H1 (cell line): ENCODE data around the gene LIF. TPM values are rescaled to one million over a fixed set of nuclear protein-coding genes. Genes with fewer than 3 reads are reported as not detected.

Source experiments
- CBX5 ChIP-seq: fragments of 300-800, 300-1000 bp; sonication (generic); IDR thresholded peaks from 2 replicates; pipeline ENCODE4 v1.7.1; 2016; ENCODE audit warnings: antibody characterized with exemption, low read length, low read depth
- JUN ChIP-seq: IDR thresholded peaks from 2 replicates; pipeline ENCODE4 v1.6.1; 2011; ENCODE audit warnings: low read depth, mild to moderate bottlenecking, improper control_type of control experiment, low read length
- NANOG ChIP-seq: IDR thresholded peaks from 2 replicates; pipeline ENCODE4 v1.6.1; 2011; ENCODE audit warnings: low read length, low read depth, mild to moderate bottlenecking, inconsistent platforms; ENCODE audit not compliant: insufficient read depth, poor library complexity, severe bottlenecking
- polyA plus RNA-seq, 7 experiments: library from polyadenylated mRNA; depleted of rRNA in 3 of 7; stranded (reverse) in 5 of 7; unstranded in 2 of 7; fragments of >200 nt in 5 of 7; fragments of 200-250 nt in 2 of 7; gene quantifications; 1 replicate in 5 of 7; 2 replicates in 1 of 7; 4 replicates in 1 of 7; pipeline versions ENCODE4 v1.2.1 to v1.2.3, GENCODE V29; 2011 to 2013; ENCODE audit warnings: missing spikeins in 2 of 7, mixed read lengths in 2 of 7
- total RNA-seq: library from RNA; stranded (reverse); fragmentation: NEBNext Ultra II Directional; extraction: Animal tissue kit (Norgen Biotek cat#: 25700); gene quantifications from 2 replicates; pipeline ENCODE4 v1.2.1, GENCODE V29; 2021

Gene LIF
- total and polyA plus RNA-seq, 2 of the 8 experiments (the other 6 are each of a cell fraction or from before 2014, with no cell fraction given): 3.3 to 3.5 TPM

GRCh38 chr22:30233582-30233981 lies 13.0 kb downstream of the LIF start (continued):
- TF ChIP-seq NANOG (no peak), CBX5 (no peak), JUN (no peak)
